ENCODE measurements around the gene AOPEP. TPM values are rescaled to one million over a fixed set of nuclear protein-coding genes. Genes with fewer than 3 reads are reported as not detected.

Gene AOPEP
- total RNA-seq, 4 donors from 2014 or later: 18.8 to 81.0 (median 32.1) TPM

- TF ChIP-seq, protein P1, sequence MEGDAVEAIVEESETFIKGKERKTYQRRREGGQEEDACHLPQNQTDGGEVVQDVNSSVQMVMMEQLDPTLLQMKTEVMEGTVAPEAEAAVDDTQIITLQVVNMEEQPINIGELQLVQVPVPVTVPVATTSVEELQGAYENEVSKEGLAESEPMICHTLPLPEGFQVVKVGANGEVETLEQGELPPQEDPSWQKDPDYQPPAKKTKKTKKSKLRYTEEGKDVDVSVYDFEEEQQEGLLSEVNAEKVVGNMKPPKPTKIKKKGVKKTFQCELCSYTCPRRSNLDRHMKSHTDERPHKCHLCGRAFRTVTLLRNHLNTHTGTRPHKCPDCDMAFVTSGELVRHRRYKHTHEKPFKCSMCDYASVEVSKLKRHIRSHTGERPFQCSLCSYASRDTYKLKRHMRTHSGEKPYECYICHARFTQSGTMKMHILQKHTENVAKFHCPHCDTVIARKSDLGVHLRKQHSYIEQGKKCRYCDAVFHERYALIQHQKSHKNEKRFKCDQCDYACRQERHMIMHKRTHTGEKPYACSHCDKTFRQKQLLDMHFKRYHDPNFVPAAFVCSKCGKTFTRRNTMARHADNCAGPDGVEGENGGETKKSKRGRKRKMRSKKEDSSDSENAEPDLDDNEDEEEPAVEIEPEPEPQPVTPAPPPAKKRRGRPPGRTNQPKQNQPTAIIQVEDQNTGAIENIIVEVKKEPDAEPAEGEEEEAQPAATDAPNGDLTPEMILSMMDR (IDR thresholded peaks at IDR 0.05; ENCODE audit: low read depth): no peak
These were observed 224.3 kb downstream of the AOPEP start for GRCh38 chr9:94950579-94951323.

DNA sequence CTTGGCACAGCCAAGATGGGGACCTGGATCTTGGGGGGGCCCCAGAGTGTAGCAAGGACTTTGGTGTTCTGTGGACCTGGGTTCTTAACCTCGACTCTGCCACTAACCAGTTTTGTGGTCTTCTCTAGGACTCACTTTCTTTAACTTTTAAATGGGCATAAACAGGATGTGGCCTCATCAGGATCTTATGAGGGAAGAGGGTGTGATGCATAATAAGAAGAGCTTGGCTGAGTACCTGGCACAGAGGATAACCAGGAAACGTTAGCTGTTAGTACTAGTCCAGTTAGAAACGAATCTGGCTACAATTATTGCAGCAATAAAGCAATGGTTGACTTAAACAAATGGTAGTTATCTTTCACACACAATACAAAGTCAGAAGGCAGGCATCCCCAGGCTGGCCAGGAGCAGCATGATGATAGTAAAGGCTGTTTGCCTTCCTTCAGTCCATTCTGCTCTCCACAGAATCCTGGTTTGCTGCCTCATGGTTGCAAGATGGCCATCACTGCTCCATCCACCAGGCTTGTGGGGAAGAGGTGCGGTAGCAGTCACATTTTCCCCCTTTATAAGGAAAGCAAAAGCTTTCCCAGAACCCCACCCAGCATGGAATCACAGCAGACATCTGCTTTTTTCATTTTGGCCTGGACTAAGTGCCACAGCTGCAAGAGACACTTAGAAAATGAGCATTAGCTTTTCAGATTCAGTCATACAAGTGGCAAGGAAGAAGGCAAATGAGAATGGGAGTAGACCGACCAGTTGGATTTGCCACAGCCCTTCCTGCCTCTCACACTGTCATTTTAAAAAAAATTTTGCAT lies 225.0 kb downstream of the AOPEP start:
- TF ChIP-seq, protein P1 (IDR thresholded peaks at IDR 0.05; ENCODE audit: low read depth): no peak

- TF ChIP-seq, protein P1 (IDR thresholded peaks at IDR 0.05; ENCODE audit: low read depth): no peak
These were observed 226.3 kb downstream of the AOPEP start for GRCh38 chr9:94952565-94953373.

DNA sequence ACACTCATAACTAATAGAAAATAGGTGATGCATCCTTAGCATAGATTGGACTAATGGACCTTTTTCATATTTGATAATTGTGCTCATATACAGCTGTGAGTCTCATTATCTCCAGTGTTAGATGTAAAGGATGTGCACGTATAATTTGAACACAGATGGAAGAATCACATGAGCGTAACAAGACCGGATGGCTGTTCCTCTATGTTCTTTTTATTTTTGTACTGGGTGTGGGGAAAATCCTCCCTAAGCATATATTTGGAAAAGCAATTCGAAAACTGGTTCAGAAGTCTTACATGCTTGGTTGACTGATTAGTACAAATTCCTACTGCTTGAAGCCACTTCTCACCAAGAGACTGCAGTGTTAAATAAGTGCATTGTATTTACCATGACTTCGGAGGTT lies 230.2 kb downstream of the AOPEP start:
- TF ChIP-seq, protein P1 (IDR thresholded peaks at IDR 0.05; ENCODE audit: low read depth): no peak

- TF ChIP-seq, protein P1 (IDR thresholded peaks at IDR 0.05; ENCODE audit: low read depth): no peak
These were observed 234.5 kb downstream of the AOPEP start for GRCh38 chr9:94960964-94961363.

GRCh38 chr9:94961870-94962269 lies 235.4 kb downstream of the AOPEP start:
- TF ChIP-seq, protein P1 (IDR thresholded peaks at IDR 0.05; ENCODE audit: low read depth): no peak
